ENCODE data around the gene ARHGEF7.

The ARHGEF7 gene

GRCh38 chr13:111278743-111279652 is 163.9 kb downstream of the ARHGEF7 start:
- no peak for DNase-seq (ENCODE audit: low read depth)

DNA sequence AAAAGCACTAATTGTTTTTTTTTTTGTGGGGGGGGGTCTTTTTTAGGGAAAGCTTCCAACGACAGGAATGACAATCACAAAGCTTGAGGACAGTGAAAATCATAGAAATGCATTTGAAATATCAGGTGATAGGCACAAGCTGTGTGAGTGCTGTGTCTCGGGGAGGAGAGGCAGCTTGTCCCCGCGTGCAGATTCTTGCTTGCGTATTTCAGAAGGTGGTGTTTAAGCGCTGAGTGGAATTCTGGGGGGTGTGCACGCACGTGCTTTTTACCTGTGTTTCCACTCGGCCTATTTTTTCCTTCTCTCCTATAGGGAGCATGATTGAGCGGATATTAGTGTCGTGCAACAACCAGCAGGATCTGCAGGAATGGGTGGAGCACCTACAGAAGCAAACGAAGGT is 165.1 kb downstream of the ARHGEF7 start:
- no peak for DNase-seq (ENCODE audit: low read depth)

GRCh38 chr13:111280681-111281585 is 165.8 kb downstream of the ARHGEF7 start:
- no peak for DNase-seq (ENCODE audit: low read depth)

- DNase-seq (ENCODE audit: low read depth): no peak
Measured at GRCh38 chr13:111281751-111282311, 166.7 kb downstream of the ARHGEF7 start.

DNA sequence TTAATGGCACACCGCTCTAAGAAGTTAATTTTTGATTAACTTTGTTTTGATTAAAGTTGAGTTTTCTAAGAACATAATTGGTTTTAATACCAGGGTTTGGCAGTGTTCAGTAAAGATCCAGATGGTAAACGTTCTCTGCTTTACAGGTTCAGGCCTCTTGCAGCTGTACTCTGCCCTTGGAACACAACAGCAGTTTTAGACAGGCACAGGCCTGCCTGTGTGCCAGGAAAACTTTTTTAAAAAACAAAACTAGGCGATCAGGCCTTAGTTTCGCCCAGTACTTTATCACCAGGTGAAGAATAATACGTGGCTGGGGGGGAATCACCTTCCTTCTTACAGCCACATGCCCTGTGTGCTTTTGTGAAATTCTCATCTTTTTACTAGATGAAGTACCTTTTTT is 167.3 kb downstream of the ARHGEF7 start:
- no peak for DNase-seq (ENCODE audit: low read depth)

DNA sequence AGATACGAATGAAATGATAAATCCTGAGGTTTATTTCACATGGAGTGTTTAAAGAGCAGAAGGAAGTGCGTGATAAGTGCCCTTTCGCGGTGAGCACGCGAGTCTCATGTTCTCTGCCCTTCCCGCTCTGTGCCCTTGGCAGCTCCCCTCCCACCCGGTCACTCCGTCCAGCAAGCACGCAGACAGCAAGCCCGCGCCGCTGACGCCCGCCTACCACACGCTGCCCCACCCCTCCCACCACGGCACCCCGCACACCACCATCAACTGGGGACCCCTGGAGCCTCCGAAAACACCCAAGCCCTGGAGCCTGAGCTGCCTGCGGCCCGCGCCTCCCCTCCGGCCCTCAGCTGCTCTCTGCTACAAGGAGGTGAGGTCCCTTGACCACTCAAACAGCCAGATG is 167.9 kb downstream of the ARHGEF7 start:
- no peak for DNase-seq (ENCODE audit: low read depth)

GRCh38 chr13:111283457-111283856 is 168.3 kb downstream of the ARHGEF7 start:
- DNase-seq (ENCODE audit: low read depth): no peak

DNA sequence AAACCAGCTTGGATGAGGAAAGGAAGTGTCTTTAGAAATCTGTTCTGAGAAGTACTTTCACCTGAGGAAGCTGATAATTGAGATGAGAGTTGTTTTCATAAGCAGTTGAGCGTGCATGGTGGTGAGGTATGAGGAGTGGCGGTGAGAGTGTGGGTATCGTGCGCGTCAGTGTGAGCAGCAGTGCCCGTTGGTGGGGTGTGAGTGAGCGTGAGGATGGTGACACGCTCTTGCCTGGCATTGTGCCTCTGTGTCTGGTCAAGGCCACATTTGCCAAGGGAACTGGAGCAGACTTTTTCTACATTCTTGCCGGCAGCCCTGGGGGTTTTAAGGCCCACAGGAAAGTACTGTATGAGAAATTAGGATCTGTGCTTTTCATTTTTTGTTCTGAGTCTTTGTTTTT is 168.9 kb downstream of the ARHGEF7 start:
- DNase-seq (ENCODE audit: low read depth): no peak

- no peak for DNase-seq (ENCODE audit: low read depth)
Measured at GRCh38 chr13:111284565-111284964, 169.5 kb downstream of the ARHGEF7 start.

GRCh38 chr13:111286162-111286561 is 171.1 kb downstream of the ARHGEF7 start:
- DNase-seq (ENCODE audit: low read depth): no peak

- DNase-seq (ENCODE audit: low read depth): no peak
Measured at GRCh38 chr13:111286749-111287148, 171.6 kb downstream of the ARHGEF7 start.

DNA sequence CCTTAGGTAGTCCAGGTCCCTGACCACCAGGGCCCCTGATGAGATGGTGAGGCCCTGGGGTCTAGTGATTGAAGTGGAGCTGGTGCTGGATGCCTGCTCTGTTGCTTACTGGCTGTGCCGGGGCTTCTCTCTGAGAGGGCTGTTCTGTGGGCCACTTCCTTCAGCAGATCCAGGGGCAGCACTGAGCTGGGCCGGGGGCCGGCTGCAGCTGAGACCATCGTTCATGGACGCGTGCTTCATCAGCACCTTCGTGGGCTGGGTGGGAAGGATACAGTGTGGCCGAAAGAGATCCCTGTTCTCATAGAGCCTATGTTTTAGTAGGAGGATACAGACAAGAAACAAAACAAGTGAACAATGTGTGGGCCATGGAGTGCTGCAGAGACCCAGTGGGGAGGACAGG is 172.1 kb downstream of the ARHGEF7 start:
- DNase-seq (ENCODE audit: low read depth): no peak

GRCh38 chr13:111288276-111288675 is 173.2 kb downstream of the ARHGEF7 start:
- no peak for DNase-seq (ENCODE audit: low read depth)

DNA sequence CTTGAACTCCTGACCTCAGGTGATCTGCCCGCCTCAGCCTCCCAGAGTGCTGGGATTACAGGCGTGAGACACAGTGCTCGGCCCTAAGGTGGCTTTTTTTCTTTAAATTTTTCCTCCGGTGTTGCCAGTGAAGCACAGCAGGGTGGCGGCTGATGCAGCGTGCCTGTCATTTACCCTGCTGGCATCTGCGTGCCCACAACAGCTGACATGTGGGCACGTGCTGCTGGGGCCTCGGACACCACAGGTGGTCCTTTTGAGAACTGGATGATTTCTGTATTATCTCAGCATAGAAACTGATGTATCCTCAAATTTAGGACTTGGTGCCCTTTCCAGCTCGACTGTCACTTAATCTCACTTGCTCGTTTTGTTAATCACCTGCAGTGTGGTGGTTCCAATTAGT is 174.1 kb downstream of the ARHGEF7 start:
- DNase-seq (ENCODE audit: low read depth): no peak

DNA sequence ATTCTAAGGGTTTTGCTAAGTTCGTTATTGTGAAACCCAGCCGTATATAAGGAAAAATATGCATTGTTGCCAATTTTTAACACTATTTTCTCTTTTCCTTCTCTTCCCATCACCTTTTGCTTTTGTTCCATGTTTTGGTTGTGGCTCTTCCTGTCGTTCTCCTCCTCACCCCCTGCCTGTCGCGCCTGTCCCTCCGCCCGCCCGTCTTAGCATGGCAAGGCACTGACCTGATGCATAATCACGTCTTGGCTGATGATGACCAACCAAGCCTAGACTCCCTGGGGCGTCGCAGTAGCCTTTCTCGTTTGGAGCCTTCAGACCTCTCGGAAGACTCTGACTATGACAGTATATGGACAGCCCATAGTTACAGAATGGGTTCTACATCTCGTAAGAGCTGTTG is 176.8 kb downstream of the ARHGEF7 start:
- DNase-seq (ENCODE audit: low read depth): no peak

GRCh38 chr13:111292710-111293485 is 177.8 kb downstream of the ARHGEF7 start:
- no peak for DNase-seq (ENCODE audit: low read depth)

- no peak for DNase-seq (ENCODE audit: low read depth)
Measured at GRCh38 chr13:111295886-111296285, 180.8 kb downstream of the ARHGEF7 start.

GRCh38 chr13:111296417-111296816 is 181.3 kb downstream of the ARHGEF7 start:
- no peak for DNase-seq (ENCODE audit: low read depth)

GRCh38 chr13:111298214-111298975 is 183.3 kb downstream of the ARHGEF7 start:
- DNase-seq (ENCODE audit: low read depth): no peak

DNA sequence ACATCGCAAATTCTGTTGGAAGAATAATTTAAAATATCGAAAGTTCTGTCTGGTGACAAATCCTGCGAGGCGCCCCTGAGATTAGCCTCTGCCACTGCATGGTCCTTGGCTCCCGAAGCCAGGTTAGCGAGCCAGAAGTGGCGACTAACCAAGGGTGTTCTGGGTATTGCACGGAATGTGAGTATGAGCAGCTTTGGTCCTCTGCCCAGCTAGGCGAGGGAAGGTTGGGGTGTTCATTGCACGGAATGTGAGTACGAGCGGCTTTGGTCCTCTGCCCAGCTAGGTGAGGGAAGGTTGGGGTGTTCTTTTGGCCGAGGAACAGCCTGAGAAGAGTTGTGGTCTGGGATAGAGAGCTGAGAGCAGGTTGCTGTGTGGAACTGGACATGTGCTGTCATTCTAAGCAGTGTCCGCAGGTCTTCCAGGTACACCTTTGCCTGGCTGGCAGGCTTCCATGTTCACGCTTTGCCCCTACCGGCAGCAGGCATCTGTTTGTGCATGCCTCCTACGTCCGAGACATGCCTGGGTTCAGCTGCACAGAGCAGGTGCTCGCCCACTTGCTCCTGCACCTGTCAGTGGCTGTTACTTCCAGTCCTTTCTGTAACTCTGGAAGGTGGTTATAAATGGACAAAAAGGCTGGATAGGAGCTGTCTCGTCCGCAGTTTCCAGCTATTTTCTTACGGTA is 187.1 kb downstream of the ARHGEF7 start:
- DNase-seq (ENCODE audit: low read depth): no peak
